ES-I3 (cell line): ENCODE measurements around the gene PAPOLA.

ENCODE experiments used
- H3K36me3 ChIP-seq: 2 replicates; pipeline ENCODE4 v1.6.1; 2013; ENCODE audit warnings: mild to moderate bottlenecking, low read length, control low read depth, moderate library complexity; ENCODE audit not compliant: insufficient read depth
- H3K4me1 ChIP-seq: 2 replicates; pipeline ENCODE4 v1.6.1; 2013; ENCODE audit warnings: mild to moderate bottlenecking, control low read depth, low read length; ENCODE audit not compliant: insufficient read depth
- H3K9ac ChIP-seq: 2 replicates; pipeline ENCODE4 v1.6.1; 2013; ENCODE audit warnings: low read depth, mild to moderate bottlenecking, low read length, moderate library complexity
- H3K9me3 ChIP-seq: 2 replicates; pipeline ENCODE4 v1.6.1; 2013; ENCODE audit warnings: mild to moderate bottlenecking, low read length, moderate library complexity; ENCODE audit not compliant: control insufficient read depth, insufficient read depth

Gene PAPOLA

DNA sequence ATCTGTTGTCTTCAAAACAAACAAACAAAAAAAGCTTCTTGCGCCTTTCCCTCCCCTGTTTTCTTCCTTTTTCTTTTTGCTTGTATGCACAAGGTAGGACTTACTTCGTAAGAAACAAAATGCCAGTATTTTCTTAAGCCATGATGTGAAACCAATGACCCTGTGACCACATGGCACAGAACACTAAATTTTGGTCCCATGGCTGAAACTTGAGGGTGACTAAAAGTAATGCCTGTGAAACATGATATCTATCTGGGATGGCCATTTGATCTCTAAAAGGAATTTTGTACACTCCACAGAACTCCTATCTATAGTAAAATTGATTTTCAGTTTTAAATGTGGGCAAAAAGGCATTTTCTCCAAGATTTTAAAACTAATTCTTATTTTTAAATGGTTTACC lies 63.6 kb downstream of the PAPOLA start:
- peaks cover 8% of the 10 kb centered on the region; the same call in 1 of the 2 replicates for H3K36me3 ChIP-seq
- H3K9ac ChIP-seq: no peak overlapping the region
- H3K9me3 ChIP-seq: no peaks in the 10 kb centered on the region
- no peaks in the 10 kb centered on the region for H3K4me1 ChIP-seq

DNA sequence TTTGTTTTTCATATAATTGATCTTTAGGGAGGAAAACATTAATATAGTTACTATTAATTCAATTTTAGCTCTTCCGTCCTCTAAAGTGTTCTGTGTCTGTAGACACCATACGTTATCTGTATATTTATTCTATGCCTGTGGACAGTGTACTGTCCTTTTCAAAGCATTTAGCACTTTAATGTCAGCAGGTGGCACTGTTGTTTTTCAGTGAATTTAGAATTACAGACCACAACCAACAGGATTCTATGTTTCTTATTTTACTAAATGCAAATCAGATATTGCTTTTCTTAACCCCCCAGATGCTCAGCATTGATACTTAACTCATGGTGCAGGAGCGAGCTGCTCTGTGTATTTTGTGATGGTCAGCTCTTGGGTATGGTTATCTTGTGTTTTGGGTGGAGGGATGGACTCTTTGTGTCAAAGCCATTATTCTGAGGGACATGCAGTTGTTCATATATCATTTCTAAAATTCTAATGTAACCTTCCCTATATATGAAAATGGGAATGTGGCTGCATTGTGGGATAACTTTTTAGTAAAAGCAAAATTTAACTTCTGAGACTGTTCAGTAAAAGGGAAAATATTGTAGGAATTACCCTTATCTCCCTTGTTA lies 65.2 kb downstream of the PAPOLA start:
- Histone ChIP-seq H3K4me1 (no peaks in the 10 kb centered on the region), H3K36me3 (peaks cover 9% of the 10 kb centered on the region; the same call in 1 of the 2 replicates), H3K9me3 (no peaks in the 10 kb centered on the region), H3K9ac (no peak overlapping the region)

DNA sequence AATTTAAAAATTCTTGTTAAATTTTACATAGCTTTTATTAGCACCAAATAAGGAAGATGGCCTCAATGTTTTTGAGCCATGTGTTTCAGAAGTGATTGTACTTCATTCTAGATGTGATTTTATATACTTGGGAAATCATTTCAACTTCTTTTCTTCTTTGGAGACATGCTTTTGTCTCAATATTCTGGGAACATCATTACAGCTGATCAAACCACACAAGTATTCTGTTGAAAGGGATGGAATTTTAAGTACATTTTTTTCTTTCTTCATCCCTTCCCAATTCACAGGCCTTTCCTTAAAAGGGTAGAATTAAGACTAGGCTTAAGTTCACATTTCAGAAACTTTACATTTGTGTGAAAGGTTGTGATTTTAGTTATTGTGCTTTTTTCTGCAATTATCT lies 66.4 kb downstream of the PAPOLA start:
- H3K9ac ChIP-seq: no peak overlapping the region
- no peaks in the 10 kb centered on the region for H3K9me3 ChIP-seq
- peaks cover 8% of the 10 kb centered on the region; the same call in 1 of the 2 replicates for H3K4me1 ChIP-seq
- H3K36me3 ChIP-seq: peaks cover 10% of the 10 kb centered on the region; the same call in 1 of the 2 replicates

DNA sequence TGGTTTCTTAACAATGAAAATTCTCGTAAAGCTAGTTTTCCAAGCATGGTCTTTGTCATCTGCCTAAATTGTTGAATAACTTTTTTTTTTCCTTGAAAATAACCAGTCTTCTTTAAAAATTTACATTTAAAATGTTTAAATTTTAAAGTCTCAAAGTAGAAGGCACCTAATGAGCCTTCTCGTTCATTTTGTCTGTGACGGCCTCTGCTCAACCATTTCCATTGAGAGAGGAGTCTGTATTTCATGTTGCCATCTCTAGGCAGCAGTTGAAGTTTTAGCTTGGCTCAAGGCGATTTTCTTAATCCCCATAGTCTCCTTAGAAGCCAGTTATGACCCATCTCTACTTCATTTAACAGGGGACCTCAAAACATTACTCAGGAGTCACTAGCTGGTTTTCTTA lies 69.1 kb downstream of the PAPOLA start:
- Histone ChIP-seq H3K4me1 (peaks cover 8% of the 10 kb centered on the region; the same call in 1 of the 2 replicates), H3K9me3 (no peaks in the 10 kb centered on the region), H3K9ac (no peak overlapping the region), H3K36me3 (peaks cover 8% of the 10 kb centered on the region; the same call in 1 of the 2 replicates)

DNA sequence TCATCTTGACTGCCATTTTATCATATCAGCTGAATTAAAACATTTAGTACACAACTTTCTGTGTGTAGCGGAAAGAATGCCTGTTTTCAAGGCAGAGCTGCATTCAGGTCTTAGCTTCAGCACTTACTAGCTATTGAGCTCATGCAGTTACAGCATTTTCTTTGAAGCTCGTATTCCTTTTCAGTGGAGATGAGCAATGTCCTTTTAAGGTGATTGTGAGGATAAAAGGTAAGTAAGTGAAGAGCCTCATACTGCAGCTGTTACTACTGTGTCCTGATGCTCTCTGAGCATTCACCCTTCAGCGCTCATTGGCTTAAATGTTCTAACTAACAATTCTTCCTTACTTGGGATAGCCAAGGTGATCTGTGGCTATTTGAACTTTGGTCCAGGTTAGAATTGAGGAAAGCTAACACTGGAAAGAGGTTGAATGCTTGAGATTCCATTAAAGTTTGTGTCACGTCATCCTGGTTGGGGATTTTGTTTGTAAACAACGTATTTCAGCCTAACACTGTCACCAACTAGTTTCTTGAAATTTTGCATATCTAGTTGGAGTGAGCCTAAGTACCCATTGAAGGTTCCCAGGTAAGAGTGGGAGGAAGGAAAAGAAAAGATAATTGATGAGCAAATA lies 71.4 kb downstream of the PAPOLA start:
- Histone ChIP-seq H3K9me3 (no peaks in the 10 kb centered on the region), H3K9ac (no peak overlapping the region), H3K4me1 (peaks cover 8% of the 10 kb centered on the region; the same call in 1 of the 2 replicates), H3K36me3 (0 out of 2 replicates have a peak, but pooled peaks cover 5% of the 10 kb centered on the region)

DNA sequence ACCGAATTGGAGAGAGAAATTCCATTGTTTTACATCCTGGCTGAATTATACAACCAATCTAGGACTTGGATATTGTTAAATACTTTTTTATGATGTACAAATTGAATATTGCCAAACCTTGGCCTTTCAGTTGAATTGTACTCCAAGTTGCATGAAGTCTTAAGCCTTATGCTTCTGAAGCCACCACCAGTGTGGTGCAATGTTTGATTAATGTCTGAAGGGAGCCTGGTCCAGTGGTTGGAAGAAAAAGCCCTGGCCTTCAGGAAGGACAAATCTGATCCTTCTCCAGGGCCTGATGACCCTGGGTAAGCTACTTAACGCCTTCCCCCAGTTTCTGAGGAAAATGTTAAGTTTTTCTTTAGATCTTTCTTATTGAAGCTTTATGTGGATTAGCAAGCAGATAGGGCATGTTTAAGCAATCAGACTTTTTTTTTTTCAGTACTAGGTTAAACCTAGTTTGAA lies 72.0 kb downstream of the PAPOLA start:
- H3K4me1 ChIP-seq: peaks cover 8% of the 10 kb centered on the region; the same call in 1 of the 2 replicates
- 0 out of 2 replicates have a peak, but pooled peaks cover 5% of the 10 kb centered on the region for H3K36me3 ChIP-seq
- H3K9ac ChIP-seq: no peak overlapping the region
- H3K9me3 ChIP-seq: no peaks in the 10 kb centered on the region

DNA sequence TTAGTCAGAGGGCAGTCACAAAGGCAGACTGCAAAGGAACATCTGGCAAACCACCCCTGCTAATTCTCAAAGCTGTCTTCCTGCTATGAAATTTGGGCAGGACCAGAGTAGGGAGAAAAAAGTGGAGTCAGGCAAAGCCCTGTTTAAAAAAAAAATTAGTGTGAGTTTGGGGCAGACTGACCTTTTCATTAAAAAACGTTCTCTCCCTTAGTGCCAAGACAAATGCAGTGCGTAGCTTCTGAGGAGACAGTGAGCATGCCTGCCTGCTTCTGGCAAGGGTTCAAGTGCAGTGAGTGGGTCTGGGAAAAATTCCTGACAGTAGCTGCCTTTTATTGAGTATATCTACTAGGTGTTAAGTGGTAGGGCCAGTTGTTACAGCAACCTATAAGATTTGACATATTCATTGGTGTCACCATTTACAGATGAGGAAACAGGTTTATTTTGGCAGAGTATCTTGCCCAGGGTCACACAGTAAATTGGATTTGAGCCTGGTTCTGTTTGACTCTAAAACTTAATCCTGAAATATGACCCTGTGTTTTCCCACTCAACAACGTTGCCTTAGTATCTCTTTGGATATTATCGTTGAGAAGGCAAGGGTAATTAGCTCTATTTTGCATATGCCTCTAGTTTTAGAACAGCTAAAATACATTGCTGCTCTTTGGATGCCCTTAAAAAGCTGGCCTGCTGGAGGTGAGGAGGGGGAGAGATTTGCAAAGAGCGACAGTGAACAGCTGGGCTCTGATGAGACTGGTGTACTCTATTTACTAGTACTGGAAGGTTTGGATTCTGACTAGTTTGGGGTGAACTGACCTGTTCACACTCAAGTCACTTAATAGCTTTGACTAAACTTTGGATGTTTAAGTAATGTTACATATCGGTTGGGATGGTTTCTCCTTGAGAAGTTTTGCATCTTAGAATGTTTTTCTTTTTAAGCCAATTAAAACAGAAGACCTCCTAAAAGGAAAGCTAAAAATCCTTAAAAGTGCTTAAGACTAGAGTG lies 72.8 kb downstream of the PAPOLA start:
- H3K36me3 ChIP-seq: 0 out of 2 replicates have a peak, but pooled peaks cover 5% of the 10 kb centered on the region
- H3K4me1 ChIP-seq: peaks cover 8% of the 10 kb centered on the region; the same call in 1 of the 2 replicates
- no peaks in the 10 kb centered on the region for H3K9me3 ChIP-seq
- H3K9ac ChIP-seq: no peak overlapping the region

DNA sequence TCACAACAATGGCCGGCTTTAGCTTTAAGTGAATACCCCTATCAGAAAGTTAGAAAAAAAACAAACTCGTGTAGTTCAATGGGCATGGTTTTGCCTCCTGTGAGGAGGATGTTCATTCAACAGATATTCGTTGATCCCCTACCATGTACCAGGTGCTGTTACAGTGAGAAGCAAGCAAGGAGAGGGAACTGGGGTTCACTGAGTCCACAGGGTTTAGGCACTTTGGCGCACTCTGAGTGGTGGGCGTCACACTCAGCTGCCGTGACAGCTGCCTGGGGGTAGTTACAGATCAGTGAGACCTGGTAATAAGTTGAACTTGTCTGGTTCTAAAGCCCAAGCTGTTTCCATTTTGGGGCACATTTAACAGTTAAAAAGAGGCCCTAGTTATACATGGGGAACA lies 74.2 kb downstream of the PAPOLA start:
- Histone ChIP-seq H3K9ac (no peak overlapping the region), H3K36me3 (0 out of 2 replicates have a peak, but pooled peaks cover 5% of the 10 kb centered on the region), H3K4me1 (peaks cover 8% of the 10 kb centered on the region; the same call in 1 of the 2 replicates), H3K9me3 (no peaks in the 10 kb centered on the region)

DNA sequence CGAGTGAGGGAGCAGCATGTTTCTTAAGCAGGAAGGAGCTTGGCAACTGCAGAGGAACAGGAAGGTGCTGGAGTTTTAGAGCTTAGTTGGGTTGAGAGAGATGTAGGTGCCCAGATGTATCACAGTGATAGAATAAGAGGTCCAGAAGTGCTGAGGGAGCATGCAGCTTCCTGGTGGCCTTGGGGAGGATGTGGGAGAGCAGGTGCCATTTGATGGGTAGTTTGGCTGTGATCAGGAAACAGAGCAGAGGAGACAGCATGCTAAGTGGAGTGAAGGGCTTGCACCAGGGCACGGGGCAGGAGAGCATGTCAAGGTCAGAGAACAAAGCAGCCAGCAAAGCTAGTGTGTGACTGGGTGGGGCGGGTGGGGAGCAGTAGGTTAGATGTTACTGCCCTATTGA lies 74.8 kb downstream of the PAPOLA start:
- H3K9me3 ChIP-seq: no peaks in the 10 kb centered on the region
- 0 out of 2 replicates have a peak, but pooled peaks cover 5% of the 10 kb centered on the region for H3K36me3 ChIP-seq
- peaks cover 8% of the 10 kb centered on the region; the same call in 1 of the 2 replicates for H3K4me1 ChIP-seq
- H3K9ac ChIP-seq: no peak overlapping the region

DNA sequence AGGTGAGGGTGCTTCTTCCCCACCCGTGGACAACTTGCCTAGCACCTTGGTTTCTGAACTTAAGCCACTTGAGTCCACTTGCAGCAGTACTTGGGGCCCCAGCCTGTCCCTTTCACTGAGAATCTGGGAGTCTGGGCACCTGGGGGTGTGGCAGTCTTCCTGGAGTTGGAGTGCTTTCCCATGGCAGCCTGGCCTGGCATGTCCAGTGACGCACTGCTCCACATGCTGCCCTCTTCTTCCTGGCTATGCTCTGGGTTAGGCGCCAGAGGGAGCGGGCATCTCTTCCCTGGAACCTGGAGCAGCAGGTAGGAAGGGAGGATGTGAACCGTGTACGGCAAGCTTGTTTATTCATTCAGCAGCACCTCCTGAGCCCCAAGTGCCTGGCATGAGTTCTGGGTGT lies 76.4 kb downstream of the PAPOLA start:
- Histone ChIP-seq H3K9ac (no peak overlapping the region), H3K9me3 (no peaks in the 10 kb centered on the region), H3K36me3 (no peaks in the 10 kb centered on the region), H3K4me1 (no peaks in the 10 kb centered on the region)

DNA sequence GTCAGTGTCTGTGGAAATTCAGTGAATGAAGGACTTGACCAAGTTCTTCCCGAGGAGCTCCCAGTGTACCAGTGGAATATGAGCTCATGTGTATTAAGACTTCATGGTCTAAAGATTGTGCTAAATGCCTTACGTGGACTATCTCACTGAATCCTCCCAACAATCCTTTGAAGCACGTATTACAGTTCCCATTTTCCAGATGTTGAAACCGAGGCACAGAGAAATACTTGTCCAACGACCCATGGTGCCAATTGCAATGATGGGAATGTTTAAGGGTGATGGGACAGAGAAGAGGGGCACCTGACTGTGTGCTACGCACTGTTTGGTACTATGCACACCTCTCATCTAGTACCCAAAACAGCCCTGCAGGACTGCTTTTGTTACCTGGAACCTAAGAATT lies 77.2 kb downstream of the PAPOLA start:
- H3K9ac ChIP-seq: no peak overlapping the region
- no peaks in the 10 kb centered on the region for H3K36me3 ChIP-seq
- no peaks in the 10 kb centered on the region for H3K9me3 ChIP-seq
- H3K4me1 ChIP-seq: no peaks in the 10 kb centered on the region; the same call in 1 of the 2 replicates

DNA sequence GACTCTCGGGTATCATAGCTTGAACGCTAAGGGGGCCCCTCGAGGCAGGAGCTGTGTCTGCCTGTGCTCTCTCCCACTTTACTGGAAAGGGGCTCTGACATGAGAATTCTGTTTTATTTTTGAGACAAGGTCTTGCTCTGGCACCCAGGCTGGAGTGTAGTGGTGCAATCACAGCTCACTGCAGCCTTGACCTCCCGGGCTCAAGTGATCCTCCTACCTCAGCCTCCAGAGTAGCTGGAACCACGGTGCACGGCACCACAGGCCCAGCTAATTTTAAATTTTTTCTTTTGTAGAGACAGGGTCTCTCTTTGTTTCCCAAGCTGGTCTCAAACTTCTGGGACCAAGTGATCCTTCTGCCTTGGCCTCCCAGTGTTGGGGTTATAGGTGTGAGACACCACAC lies 77.7 kb downstream of the PAPOLA start:
- H3K36me3 ChIP-seq: no peaks in the 10 kb centered on the region
- H3K9ac ChIP-seq: no peak overlapping the region
- no peaks in the 10 kb centered on the region for H3K9me3 ChIP-seq
- peaks cover 3% of the 10 kb centered on the region; the same call in 1 of the 2 replicates for H3K4me1 ChIP-seq

DNA sequence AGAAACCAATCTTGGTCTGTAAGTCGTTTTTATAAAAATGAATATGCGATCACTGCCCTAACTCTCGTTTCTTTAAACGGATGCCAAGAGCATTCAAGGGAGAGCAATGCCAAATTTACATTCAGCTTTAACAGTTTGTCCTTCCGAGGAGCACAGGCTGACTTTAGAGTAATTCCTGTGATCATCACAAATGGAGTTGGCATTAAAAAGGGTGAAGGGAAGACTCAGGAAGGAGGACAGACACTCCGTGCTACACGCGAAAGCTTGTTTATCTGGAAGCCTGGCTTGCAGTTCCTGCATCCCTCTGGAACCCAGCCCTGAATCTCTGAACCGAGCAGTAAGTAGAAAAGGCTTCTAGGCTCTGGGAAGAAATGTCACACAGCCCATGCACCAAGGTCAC lies 78.4 kb downstream of the PAPOLA start:
- peaks cover 5% of the 10 kb centered on the region; the same call in 1 of the 2 replicates for H3K4me1 ChIP-seq
- H3K9ac ChIP-seq: no peak overlapping the region

DNA sequence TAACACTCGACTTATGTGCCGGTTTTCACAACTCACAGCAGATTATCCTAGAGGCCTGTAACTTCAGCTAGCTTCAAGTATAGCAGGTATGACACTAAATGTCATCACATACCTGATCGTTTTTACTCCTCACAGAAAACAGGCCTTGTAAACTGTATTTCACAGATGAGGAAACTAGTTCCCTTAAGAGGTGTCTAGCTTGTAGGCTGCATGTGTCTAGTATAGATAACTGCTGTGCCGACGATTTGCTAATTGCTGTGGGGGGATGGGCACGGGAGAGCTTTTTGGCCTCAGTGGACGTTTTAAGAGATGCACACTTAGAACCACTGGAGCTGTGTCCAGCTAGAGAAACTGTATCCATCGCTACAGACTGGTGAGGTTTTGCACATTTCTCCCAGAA lies 78.8 kb downstream of the PAPOLA start:
- H3K9ac ChIP-seq: no peak overlapping the region
- H3K4me1 ChIP-seq: peaks cover 7% of the 10 kb centered on the region; the same call in 1 of the 2 replicates
- no peaks in the 10 kb centered on the region for H3K36me3 ChIP-seq
- H3K9me3 ChIP-seq: no peaks in the 10 kb centered on the region

More for the DNA sequence above, 78.4 kb downstream of the PAPOLA start:
- Histone ChIP-seq H3K9me3 (no peaks in the 10 kb centered on the region), H3K36me3 (no peaks in the 10 kb centered on the region)
